NK-92 treated with Interleukin-12 subunit alpha and Interleukin-12 subunit beta, amount 100 ng/mL, for 24 hours (cell line): ENCODE data around the gene TMEM239.
"Not testable (repeated sequence)": the region's sequence is repeated elsewhere in the genome, so short reads cannot be mapped to it uniquely, and the experiment has no call there.

Experiments used
- DNase-seq: peaks from one replicate; lab custom pipeline; 2025; lab: John Stamatoyannopoulos, UW

The TMEM239 gene

GRCh38 chr20:2820896-2821869, 5.0 kb downstream of the TMEM239 start:
- DNase-seq: no peak

- DNase-seq: peak; percentile 65
Measured at GRCh38 chr20:2822073-2822472, 5.9 kb downstream of the TMEM239 start.

GRCh38 chr20:2825761-2826160, 9.6 kb downstream of the TMEM239 start:
- DNase-seq: no peak

GRCh38 chr20:2826655-2827054, 10.5 kb downstream of the TMEM239 start:
- DNase-seq: no peak

GRCh38 chr20:2829376-2829775, 13.2 kb downstream of the TMEM239 start:
- no peak for DNase-seq

- not testable (repeated sequence) for DNase-seq
Measured at GRCh38 chr20:2831206-2831605, 15.0 kb downstream of the TMEM239 start.

GRCh38 chr20:2833761-2834160, 17.6 kb downstream of the TMEM239 start:
- DNase-seq: no peak

- no peak for DNase-seq
Measured at GRCh38 chr20:2834401-2835110, 18.4 kb downstream of the TMEM239 start.

- DNase-seq: no peak
Measured at GRCh38 chr20:2835331-2835796, 19.2 kb downstream of the TMEM239 start.

- DNase-seq: no peak
Measured at GRCh38 chr20:2836035-2836434, 19.9 kb downstream of the TMEM239 start.

GRCh38 chr20:2837221-2837960, 21.2 kb downstream of the TMEM239 start:
- DNase-seq: no peak

- no peak for DNase-seq
Measured at GRCh38 chr20:2838170-2838797, 22.1 kb downstream of the TMEM239 start.

GRCh38 chr20:2838847-2839671, 22.9 kb downstream of the TMEM239 start:
- DNase-seq: no peak

GRCh38 chr20:2839732-2840137, 23.6 kb downstream of the TMEM239 start:
- DNase-seq: no peak

GRCh38 chr20:2840138-2840966, 24.2 kb downstream of the TMEM239 start, which contains the start of the genes PCED1A and VPS16:
PCED1A (minus strand) TSS chr20:2840655; CDS start chr20:2839912, 743 bp downstream.
VPS16 (plus strand) TSS chr20:2840745; CDS start chr20:2840775, 30 bp downstream.
- DNase-seq: peak; percentile 77

GRCh38 chr20:2840967-2841531, 24.9 kb downstream of the TMEM239 start:
- DNase-seq: peak; percentile 34

- DNase-seq: no peak
Measured at GRCh38 chr20:2845607-2846006, 29.4 kb downstream of the TMEM239 start.

- DNase-seq: no peak
Measured at GRCh38 chr20:2846698-2847097, 30.5 kb downstream of the TMEM239 start.

GRCh38 chr20:2847802-2848201, 31.6 kb downstream of the TMEM239 start:
- DNase-seq: no peak
